Endothelial cell (in vitro differentiated cells): ENCODE measurements around the gene PRKCI. TPM values are rescaled to one million over a fixed set of nuclear protein-coding genes. Genes with fewer than 3 reads are reported as not detected.
"Not testable (repeated sequence)": the region's sequence is repeated elsewhere in the genome, so short reads cannot be mapped to it uniquely, and the experiment has no call there.

Experiments
- DNase-seq: peaks from one replicate; pipeline ENCODE4 v3.0.0; 2021; ENCODE audit warnings: low spot score
- H3K27ac Mint-ChIP-seq: one replicate; pipeline ENCODE4 v1.8.0; 2021; ENCODE audit warnings: mixed read lengths, inconsistent platforms; ENCODE audit not compliant: unreplicated experiment
- H3K27me3 Mint-ChIP-seq: one replicate; pipeline ENCODE4 v1.8.0; 2021; ENCODE audit warnings: mild to moderate bottlenecking, moderate library complexity, mixed read lengths, inconsistent platforms; ENCODE audit not compliant: unreplicated experiment
- H3K36me3 Mint-ChIP-seq: one replicate; pipeline ENCODE4 v1.8.0; 2021; ENCODE audit warnings: mild to moderate bottlenecking, low read depth, mixed read lengths, inconsistent platforms; ENCODE audit not compliant: unreplicated experiment
- H3K4me1 Mint-ChIP-seq: one replicate; pipeline ENCODE4 v1.8.0; 2021; ENCODE audit warnings: mild to moderate bottlenecking, mixed read lengths, inconsistent platforms; ENCODE audit not compliant: unreplicated experiment
- H3K4me3 Mint-ChIP-seq: one replicate; pipeline ENCODE4 v1.8.0; 2021; ENCODE audit warnings: mild to moderate bottlenecking, mixed read lengths, inconsistent platforms; ENCODE audit not compliant: unreplicated experiment
- H3K9me3 Mint-ChIP-seq: one replicate; pipeline ENCODE4 v1.8.0; 2021; ENCODE audit warnings: mixed read lengths, inconsistent platforms; ENCODE audit not compliant: unreplicated experiment
- CTCF ChIP-seq: fragments of 200-600 bp; sonication (generic); IDR thresholded peaks from one replicate; pipeline ENCODE4 v1.5.0; 2021; ENCODE audit warnings: antibody characterized with exemption; ENCODE audit not compliant: unreplicated experiment
- total RNA-seq: library from RNA; stranded (reverse); fragmentation: NEBNext Ultra II Directional; extraction: Animal tissue kit (Norgen Biotek cat#: 25700); gene quantifications from one replicate; pipeline ENCODE4 v1.2.1, GENCODE V29; 2021; ENCODE audit not compliant: unreplicated experiment

PRKCI gene
- total RNA-seq, 1 donor from 2014 or later: 39.7 TPM

DNA sequence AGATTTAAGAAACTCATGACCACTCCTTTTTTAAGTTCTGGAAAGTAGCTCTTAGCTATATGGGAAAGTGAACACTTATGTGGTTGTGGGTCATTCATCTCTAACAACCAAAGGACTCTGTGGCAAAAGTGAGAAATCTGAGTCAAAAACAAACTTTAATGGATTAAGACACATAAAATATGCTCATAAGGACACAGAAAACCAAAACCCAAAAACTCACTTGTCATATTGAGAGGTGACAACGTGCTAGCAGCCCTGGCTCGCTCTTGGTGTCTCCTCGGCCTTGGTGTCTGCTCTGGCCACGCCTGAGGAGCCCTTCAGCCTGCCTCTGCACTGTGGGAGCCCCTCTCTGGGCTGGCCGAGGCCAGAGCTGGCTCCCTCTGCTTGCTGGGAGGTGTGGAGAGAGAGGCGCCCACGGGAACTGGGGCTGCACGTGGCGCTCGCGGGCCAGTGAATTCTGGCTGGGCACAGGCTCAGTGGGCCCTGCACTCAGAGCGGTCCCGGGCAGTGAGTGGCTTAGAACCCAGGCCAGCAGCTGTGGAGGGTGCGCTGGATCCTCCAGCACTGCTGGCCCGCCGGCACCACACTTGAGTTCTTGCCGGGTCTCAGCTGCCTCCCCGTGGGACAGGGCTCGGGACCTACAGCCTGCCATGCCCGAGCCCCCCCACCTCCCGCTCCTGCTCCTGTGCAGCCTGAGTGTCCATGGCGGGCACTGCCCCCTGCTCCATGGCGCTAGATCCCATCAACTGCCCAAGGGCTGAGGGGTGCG is 105.0 kb downstream of the PRKCI start:
- Mint-ChIP-seq H3K9me3 (no peaks in the 10 kb centered on the region), H3K4me1 (no peaks in the 10 kb centered on the region), H3K27me3 (peaks cover 4% of the 10 kb centered on the region), H3K36me3 (peaks cover 7% of the 10 kb centered on the region), H3K27ac (no peak overlapping the region), H3K4me3 (no peak overlapping the region)
- no peak for TF ChIP-seq CTCF
- DNase-seq: no peak

- not testable (repeated sequence) for H3K9me3 Mint-ChIP-seq, H3K4me3 Mint-ChIP-seq, H3K27me3 Mint-ChIP-seq, H3K36me3 Mint-ChIP-seq, H3K4me1 Mint-ChIP-seq, H3K27ac Mint-ChIP-seq, DNase-seq
These were observed 105.8 kb downstream of the PRKCI start for GRCh38 chr3:170327868-170328548.

GRCh38 chr3:170330366-170330765 is 108.1 kb downstream of the PRKCI start:
- no peak for DNase-seq

GRCh38 chr3:170331143-170331542 is 108.9 kb downstream of the PRKCI start:
- Mint-ChIP-seq H3K4me3 (no peak overlapping the region), H3K9me3 (no peaks in the 10 kb centered on the region), H3K27me3 (peaks cover 2% of the 10 kb centered on the region), H3K36me3 (peaks cover 7% of the 10 kb centered on the region), H3K27ac (no peak overlapping the region), H3K4me1 (no peaks in the 10 kb centered on the region)
- DNase-seq: no peak
- TF ChIP-seq CTCF: no peak

More at GRCh38 chr3:170330366-170330765, 108.1 kb downstream of the PRKCI start:
- H3K27ac Mint-ChIP-seq: no peak overlapping the region
- H3K36me3 Mint-ChIP-seq: peaks cover 7% of the 10 kb centered on the region
- H3K4me3 Mint-ChIP-seq: no peak overlapping the region
- H3K4me1 Mint-ChIP-seq: no peaks in the 10 kb centered on the region
- TF ChIP-seq CTCF: no peak
- no peaks in the 10 kb centered on the region for H3K9me3 Mint-ChIP-seq
- H3K27me3 Mint-ChIP-seq: peaks cover 2% of the 10 kb centered on the region

DNA sequence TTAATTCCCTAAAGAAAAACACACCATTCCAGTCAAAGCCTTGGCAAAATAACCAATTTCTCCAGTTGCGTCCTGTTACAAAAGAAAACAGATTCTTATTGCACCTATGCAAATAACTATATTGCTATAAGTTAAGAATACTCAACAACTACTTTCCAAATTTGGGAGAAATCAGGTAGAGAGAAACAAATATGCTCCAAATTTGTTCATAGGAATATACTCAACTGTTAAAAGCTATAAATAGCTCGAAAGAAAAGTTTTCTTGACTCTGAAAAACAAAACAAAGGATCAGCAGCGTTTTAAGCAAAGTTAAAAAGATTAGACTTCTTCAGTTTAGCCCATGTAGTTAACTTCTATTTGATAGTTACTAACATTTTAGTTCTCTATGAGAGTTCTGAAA is 115.2 kb downstream of the PRKCI start:
- no peak for TF ChIP-seq CTCF
- Mint-ChIP-seq H3K4me1 (no peaks in the 10 kb centered on the region), H3K9me3 (no peaks in the 10 kb centered on the region), H3K4me3 (no peak overlapping the region), H3K27ac (no peak overlapping the region), H3K36me3 (peaks cover 5% of the 10 kb centered on the region), H3K27me3 (peaks cover 1% of the 10 kb centered on the region)
- no peak for DNase-seq
